Brain microvascular endothelial cell (primary cell): Measurements from ENCODE around the gene DERL2.

Source experiments
- DNase-seq: peaks from one replicate; pipeline ENCODE4 v3.0.0-alpha.2; 2020
- H3K27ac ChIP-seq: fragments of 250-450 bp; sonication (Bioruptor Pico); 2 replicates; pipeline ENCODE4 v1.5.1; 2020; ENCODE audit warnings: mild to moderate bottlenecking, moderate library complexity
- H3K27me3 ChIP-seq: fragments of 250-450 bp; sonication (Bioruptor Pico); replicated peaks from 2 replicates; pipeline ENCODE4 v1.5.1; 2020; ENCODE audit warnings: mild to moderate bottlenecking
- H3K36me3 ChIP-seq: fragments of 250-450 bp; sonication (Bioruptor Pico); replicated peaks from 2 replicates; pipeline ENCODE4 v1.5.1; 2020; ENCODE audit warnings: mild to moderate bottlenecking
- H3K4me3 ChIP-seq: 2 replicates; pipeline ENCODE4 v1.5.1; 2011; ENCODE audit warnings: low read depth, mild to moderate bottlenecking, control low read depth, low read length, moderate library complexity
- CTCF ChIP-seq: IDR thresholded peaks from 2 replicates; pipeline ENCODE4 v1.5.1; 2011; ENCODE audit warnings: low read depth, mild to moderate bottlenecking, moderate library complexity, low read length, control low read depth, inconsistent platforms; ENCODE audit errors: missing control alignments
- in situ Hi-C: cut with HindIII; loops from 2 replicates; pipeline ENCODE4 v1.10.0; 2017; ENCODE audit warnings: low sequenced_read_pairs, low pct_ligation_motif_present

DERL2 gene

DNA sequence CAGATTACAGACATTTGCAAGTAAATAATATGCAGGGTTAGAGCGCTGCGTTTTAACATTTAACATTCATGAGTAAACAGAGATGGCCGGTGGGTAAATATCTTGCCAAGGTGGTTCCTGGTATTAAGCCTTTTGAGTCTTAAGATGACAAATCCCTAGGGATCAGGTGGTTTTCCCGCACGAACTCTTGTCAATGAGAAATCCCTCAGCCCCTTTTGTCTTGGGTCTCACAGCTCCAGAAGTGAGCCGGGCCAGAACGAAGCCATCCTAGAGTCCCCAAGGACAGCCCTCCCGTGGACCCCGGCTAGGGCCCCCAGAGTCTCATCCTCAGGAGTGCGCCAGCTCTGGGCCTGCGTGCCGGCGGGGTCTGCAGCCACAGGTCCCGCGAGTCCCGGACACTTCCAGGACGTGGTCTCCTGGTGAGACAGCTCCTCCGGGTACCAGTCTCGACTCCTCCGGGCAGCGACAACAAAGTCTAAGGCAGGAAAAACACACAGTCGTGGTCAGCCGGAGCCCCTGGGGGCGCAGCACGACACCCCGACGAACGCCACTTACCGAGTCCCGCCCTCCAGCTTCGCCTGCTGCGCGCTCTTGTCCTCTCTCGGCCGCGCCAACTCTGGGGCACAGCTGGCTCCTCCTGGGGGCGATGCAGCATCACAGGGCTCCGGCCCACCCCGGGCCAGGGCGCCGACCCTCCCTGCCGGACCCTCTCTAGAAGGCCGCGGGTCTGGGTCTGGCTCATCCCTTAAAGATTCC is 13.7 kb upstream of the DERL2 start:
- peak; percentile 7 for TF ChIP-seq CTCF
- no peak for DNase-seq
- Histone ChIP-seq H3K27ac (no peak overlapping the region), H3K27me3 (no peaks in the 10 kb centered on the region), H3K36me3 (no peaks in the 10 kb centered on the region), H3K4me3 (peak overlapping the region; percentile 77)
- in situ Hi-C loops, result no loop called here

DNA sequence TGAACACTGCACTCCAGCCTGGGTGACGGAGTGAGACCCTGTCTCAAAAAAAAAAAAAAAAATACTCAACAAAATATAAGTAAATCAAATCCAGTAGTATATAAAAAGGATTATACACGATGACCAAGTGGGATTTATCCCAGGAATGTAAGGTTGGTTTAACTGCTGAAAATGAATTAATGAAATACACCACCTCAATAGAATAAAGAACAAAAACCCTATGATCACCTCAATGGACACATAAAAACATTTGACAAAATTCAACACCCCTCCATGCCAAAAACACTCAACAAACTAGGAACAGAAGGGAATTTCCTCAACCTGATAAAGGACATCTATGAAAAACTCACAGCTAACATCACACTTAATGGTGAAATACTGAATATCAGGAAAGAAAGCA is 7.0 kb upstream of the DERL2 start:
- no peak for TF ChIP-seq CTCF

DNA sequence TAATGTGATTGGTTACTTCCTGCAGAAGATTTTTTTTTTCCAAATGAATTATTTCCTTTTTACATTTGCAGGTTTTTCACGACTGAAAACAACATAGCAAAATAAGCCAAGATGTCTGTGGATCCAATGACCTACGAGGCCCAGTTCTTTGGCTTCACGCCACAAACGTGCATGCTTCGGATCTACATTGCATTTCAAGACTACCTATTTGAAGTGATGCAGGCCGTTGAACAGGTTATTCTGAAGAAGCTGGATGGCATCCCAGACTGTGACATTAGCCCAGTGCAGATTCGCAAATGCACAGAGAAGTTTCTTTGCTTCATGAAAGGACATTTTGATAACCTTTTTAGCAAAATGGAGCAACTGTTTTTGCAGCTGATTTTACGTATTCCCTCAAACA is 2.8 kb upstream of the DERL2 start:
- Histone ChIP-seq H3K36me3 (peaks cover 10% of the 10 kb centered on the region), H3K27ac (no peak overlapping the region), H3K4me3 (no peak overlapping the region), H3K27me3 (no peaks in the 10 kb centered on the region)
- no peak for DNase-seq
- TF ChIP-seq CTCF, result no peak
- in situ Hi-C loops, result no loop called here

More for the DNA sequence above, 7.0 kb upstream of the DERL2 start:
- in situ Hi-C loops, result no loop called here
- Histone ChIP-seq H3K36me3 (peaks cover 10% of the 10 kb centered on the region), H3K27me3 (no peaks in the 10 kb centered on the region), H3K27ac (no peak overlapping the region), H3K4me3 (no peak overlapping the region)
- DNase-seq, result no peak

DNA sequence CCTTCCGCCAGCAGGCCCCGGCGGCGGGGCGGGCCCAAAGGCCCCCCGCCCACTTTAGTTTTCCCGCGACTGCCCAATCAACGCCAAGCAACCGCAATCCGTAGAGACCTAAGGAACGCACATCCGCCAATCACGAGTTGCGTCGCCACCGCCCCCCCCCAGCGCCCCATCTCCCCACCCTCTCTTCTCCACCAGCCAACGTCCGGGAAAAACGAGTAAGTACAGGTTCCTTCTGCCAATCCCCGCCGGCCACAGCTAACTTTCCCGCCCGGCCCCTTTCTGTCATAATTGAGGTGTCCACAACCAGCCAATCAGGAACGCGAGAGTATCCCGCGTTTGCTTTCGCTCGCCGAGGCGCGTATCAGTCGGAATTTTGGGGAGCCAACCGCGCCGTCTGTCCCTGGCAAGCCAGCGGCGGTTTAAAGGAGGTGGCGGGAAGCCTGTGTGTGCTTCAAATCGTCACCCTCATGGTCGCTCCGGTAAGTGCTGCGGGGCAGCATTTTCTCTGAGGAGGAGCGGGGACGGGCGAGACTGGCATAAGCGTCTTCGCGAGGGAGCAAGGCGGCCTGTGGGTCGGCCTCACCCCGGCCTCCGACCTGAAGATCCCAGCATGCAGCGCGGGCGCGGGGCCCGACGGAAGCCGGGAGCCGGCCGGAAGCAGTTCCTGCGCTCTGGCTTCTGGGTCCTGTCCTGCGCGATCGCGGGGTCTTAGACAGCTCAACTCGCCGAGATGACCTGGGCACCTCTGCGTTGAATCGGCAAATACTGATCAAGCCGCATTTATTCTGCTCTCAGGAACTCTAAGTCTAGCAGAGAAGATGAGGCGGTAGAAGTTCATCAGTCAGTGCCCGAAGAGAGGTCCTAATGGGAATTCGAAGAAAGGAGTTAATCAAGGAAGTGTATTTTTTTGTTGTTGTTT is 487 bp upstream of the DERL2 start, which contains the start of gene MIS12:
MIS12 (plus strand) TSS at position 361 of the 919 bp plus-strand sequence. CDS start 2,297 bp downstream, outside the sequence.
- H3K27ac ChIP-seq, result peak within 1 kb of the TSS; percentile 99
- peak within 1 kb of the TSS; percentile 95 for H3K4me3 ChIP-seq
- peak; percentile 100 for DNase-seq
- H3K36me3 ChIP-seq, result peaks cover 19% of the 10 kb centered on the region
- TF ChIP-seq CTCF, result no peak
- in situ Hi-C loops, result no loop called here
- no peaks in the 10 kb centered on the region for H3K27me3 ChIP-seq

GRCh38 chr17:5481451-5481850 is 4.5 kb downstream of the DERL2 start:
- H3K36me3 ChIP-seq, result peaks cover 33% of the 10 kb centered on the region

More at GRCh38 chr17:5481451-5481850, 4.5 kb downstream of the DERL2 start:
- no peak overlapping the region for H3K4me3 ChIP-seq
- no peaks in the 10 kb centered on the region for H3K27me3 ChIP-seq
- in situ Hi-C loops, result no loop called here
- DNase-seq, result no peak
- no peak for TF ChIP-seq CTCF
- no peak overlapping the region for H3K27ac ChIP-seq
